Stimulated activated CD8-positive, alpha-beta memory T cell treated with anti-CD3 and anti-CD28 coated beads, Interleukin-7, amount 100 ng/mL, for 48 hours (primary cell): ENCODE results near the gene CYP3A5.
"Not testable (repeated sequence)": the region's sequence is repeated elsewhere in the genome, so short reads cannot be mapped to it uniquely, and the experiment has no call there.

Experiments
- DNase-seq, 2 donors: peaks; one replicate each; pipeline ENCODE4 v3.0.0-alpha.2; 2020; ENCODE audit warnings: low read depth in 1 of 2; ENCODE audit errors: extremely low read depth in 1 of 2

The CYP3A5 gene

GRCh38 chr7:99679400-99680191 is at the start of gene CYP3A5:
CYP3A5 (minus strand) TSS chr7:99679996; CDS start chr7:99679896, 100 bp downstream.
- no peak for DNase-seq

- no peak for DNase-seq
Observed at GRCh38 chr7:99728615-99729014, 48.8 kb upstream of the CYP3A5 start.

- not testable (repeated sequence) for DNase-seq
Observed at GRCh38 chr7:99723201-99723600, 43.4 kb upstream of the CYP3A5 start.

- no peak for DNase-seq
Observed at GRCh38 chr7:99720800-99721595, 41.2 kb upstream of the CYP3A5 start.

- no peak for DNase-seq
Observed at GRCh38 chr7:99719996-99720769, 40.4 kb upstream of the CYP3A5 start.

GRCh38 chr7:99713995-99714570 is 34.3 kb upstream of the CYP3A5 start:
- DNase-seq, result no peak

GRCh38 chr7:99709838-99710578 is 30.2 kb upstream of the CYP3A5 start:
- no peak for DNase-seq

- no peak for DNase-seq
Observed at GRCh38 chr7:99709260-99709659, 29.5 kb upstream of the CYP3A5 start.

GRCh38 chr7:99707096-99707495 is 27.3 kb upstream of the CYP3A5 start:
- DNase-seq, result no peak

- no peak for DNase-seq
Observed at GRCh38 chr7:99699946-99700345, 20.1 kb upstream of the CYP3A5 start.

GRCh38 chr7:99698867-99699730 is 19.3 kb upstream of the CYP3A5 start:
- not testable (repeated sequence) for DNase-seq

- no peak for DNase-seq
Observed at GRCh38 chr7:99694912-99695304, 15.1 kb upstream of the CYP3A5 start.

GRCh38 chr7:99694201-99694911 is 14.6 kb upstream of the CYP3A5 start:
- no peak for DNase-seq

GRCh38 chr7:99693427-99694200 is 13.8 kb upstream of the CYP3A5 start:
- no peak for DNase-seq

GRCh38 chr7:99693100-99693426 is 13.3 kb upstream of the CYP3A5 start:
- no peak for DNase-seq

GRCh38 chr7:99692563-99692962 is 12.8 kb upstream of the CYP3A5 start:
- not testable (repeated sequence) for DNase-seq

GRCh38 chr7:99691658-99692057 is 11.9 kb upstream of the CYP3A5 start:
- not testable (repeated sequence) for DNase-seq

- not testable (repeated sequence) for DNase-seq
Observed at GRCh38 chr7:99690918-99691317, 11.1 kb upstream of the CYP3A5 start.
